SK-N-SH treated with all-trans-retinoic acid at 6 μM for 48 hours (cell line): Measurements from ENCODE around the gene KRT78.

Source experiments
- ATAC-seq: fragments of 200-7000 bp; cut with Tn5 transposase; 3 replicates; pipeline ENCODE4 v1.9.1; 2020; ENCODE audit warnings: mild to moderate bottlenecking, moderate library complexity
- CREB5 ChIP-seq: fragments of 250-450 bp; sonication (Bioruptor Pico); IDR thresholded peaks from 2 replicates; pipeline ENCODE4 v1.5.1; 2020; ENCODE audit warnings: low read depth, mild to moderate bottlenecking, moderate library complexity
- CSDC2 ChIP-seq: fragments of 250-450 bp; sonication (Bioruptor Pico); IDR thresholded peaks from 2 replicates; pipeline ENCODE4 v1.5.0; 2020; ENCODE audit warnings: mild to moderate bottlenecking, moderate library complexity
- ESRRG ChIP-seq: fragments of 250-450 bp; sonication (Bioruptor Pico); IDR thresholded peaks from 2 replicates; pipeline ENCODE4 v1.6.1; 2021; ENCODE audit warnings: mild to moderate bottlenecking
- GLIS3 ChIP-seq: fragments of 250-450 bp; sonication (Bioruptor Pico); IDR thresholded peaks from 2 replicates; pipeline ENCODE4 v1.5.0; 2020; ENCODE audit warnings: mild to moderate bottlenecking, moderate library complexity
- ISL1 ChIP-seq: fragments of 250-450 bp; sonication (Bioruptor Pico); IDR thresholded peaks from 2 replicates; pipeline ENCODE4 v2.1.2; 2022; ENCODE audit warnings: mild to moderate bottlenecking, moderate library complexity
- OSR1 ChIP-seq: fragments of 250-450 bp; sonication (Bioruptor Pico); IDR thresholded peaks from 2 replicates; pipeline ENCODE4 v1.8.0; 2022; ENCODE audit warnings: moderate library complexity, mild to moderate bottlenecking, inconsistent platforms
- POU6F1 ChIP-seq: fragments of 250-450 bp; sonication (Bioruptor Pico); IDR thresholded peaks from 2 replicates; pipeline ENCODE4 v1.8.0; 2021; ENCODE audit warnings: low read depth, mild to moderate bottlenecking, moderate library complexity, borderline replicate concordance
- PPARA ChIP-seq: fragments of 250-450 bp; sonication (Bioruptor Pico); IDR thresholded peaks from 2 replicates; pipeline ENCODE4 v1.5.0; 2020; ENCODE audit warnings: mild to moderate bottlenecking, borderline replicate concordance
- RARB ChIP-seq: fragments of 250-450 bp; sonication (Bioruptor Pico); IDR thresholded peaks from 2 replicates; pipeline ENCODE4 v1.8.0; 2021; ENCODE audit warnings: mild to moderate bottlenecking, moderate library complexity
- SNAI2 ChIP-seq: fragments of 250-450 bp; sonication (Bioruptor Pico); IDR thresholded peaks from 2 replicates; pipeline ENCODE4 v1.5.0; 2020; ENCODE audit warnings: mild to moderate bottlenecking, moderate library complexity
- TOX ChIP-seq: fragments of 250-450 bp; sonication (Bioruptor Pico); IDR thresholded peaks from 2 replicates; pipeline ENCODE4 v1.8.0; 2021; ENCODE audit warnings: mild to moderate bottlenecking, moderate library complexity, borderline replicate concordance
- TSHZ2 ChIP-seq: fragments of 250-450 bp; sonication (Bioruptor Pico); IDR thresholded peaks from 2 replicates; pipeline ENCODE4 v1.5.0; 2020; ENCODE audit warnings: mild to moderate bottlenecking, moderate library complexity
- ZC3H10 ChIP-seq: fragments of 250-450 bp; sonication (Bioruptor Pico); IDR thresholded peaks from 2 replicates; pipeline ENCODE4 v1.5.1; 2021; ENCODE audit warnings: mild to moderate bottlenecking, moderate library complexity
- ZFP3 ChIP-seq: fragments of 250-450 bp; sonication (Bioruptor Pico); IDR thresholded peaks from 2 replicates; pipeline ENCODE4 v1.5.0; 2020; ENCODE audit warnings: mild to moderate bottlenecking, moderate library complexity
- ZFP30 ChIP-seq: fragments of 450-650 bp; formaldehyde crosslinking; IDR thresholded peaks from 2 replicates; pipeline ENCODE4 v1.5.0; 2022; ENCODE audit warnings: mild to moderate bottlenecking, moderate library complexity
- ZNF565 ChIP-seq: fragments of 450-650 bp; formaldehyde crosslinking; conservative IDR thresholded peaks from 2 replicates; pipeline ENCODE4 v1.5.0; 2020; ENCODE audit warnings: low read depth, mild to moderate bottlenecking, moderate library complexity
- ZNF8 ChIP-seq: fragments of 450-650 bp; formaldehyde crosslinking; IDR thresholded peaks from 2 replicates; pipeline ENCODE4 v1.5.0; 2020; ENCODE audit warnings: mild to moderate bottlenecking, moderate library complexity
- TF ChIP-seq, protein P1 (sequence below): fragments of 250-450 bp; sonication (Bioruptor Pico); IDR thresholded peaks from 2 replicates; pipeline ENCODE4 v1.5.1; 2021; ENCODE audit warnings: mild to moderate bottlenecking, moderate library complexity

KRT78 gene

DNA sequence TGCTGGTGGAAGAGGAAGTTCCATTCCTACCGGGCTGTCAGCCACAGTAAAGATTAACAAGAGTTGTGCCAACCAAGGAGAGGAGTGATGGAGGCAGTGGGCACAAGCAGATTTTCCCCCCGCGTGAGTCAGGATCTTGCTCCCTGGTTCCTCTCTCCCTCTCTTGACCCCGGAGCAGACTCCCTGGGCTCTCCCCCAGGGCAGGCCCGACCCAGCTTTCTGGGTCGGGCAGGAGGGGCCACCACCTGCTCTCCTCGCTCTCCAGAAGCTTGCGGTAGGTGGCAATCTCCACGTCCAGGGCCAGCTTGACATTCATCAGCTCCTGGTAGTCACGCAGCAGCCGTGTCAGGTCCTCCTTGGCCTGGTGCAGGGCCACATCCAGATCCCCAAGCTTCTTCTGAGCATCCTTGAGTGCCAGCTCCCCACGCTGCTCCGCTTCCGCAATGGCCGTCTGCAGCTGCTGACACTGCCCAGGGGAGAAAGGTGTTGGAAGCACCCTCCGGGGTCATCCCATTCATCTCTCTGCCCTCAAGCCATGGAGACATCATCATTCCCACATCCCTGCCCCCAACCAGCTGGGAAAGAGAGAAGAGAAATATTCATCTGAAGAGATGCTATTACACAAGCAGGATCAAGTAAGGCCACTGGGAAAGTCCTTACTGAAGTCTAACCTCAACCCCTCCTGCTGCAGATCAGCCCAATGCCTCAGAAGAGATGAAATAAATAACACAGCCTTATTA lies 25.9 kb downstream of the KRT78 start:
- no peak for TF ChIP-seq ZFP3 (CRISPR knock-in tag)
- no peak for TF ChIP-seq TOX
- no peak for TF ChIP-seq ZC3H10 (CRISPR knock-in tag)
- TF ChIP-seq ZNF8, result no peak
- TF ChIP-seq ZNF565 (CRISPR knock-in tag), result no peak
- TF ChIP-seq SNAI2 (CRISPR knock-in tag), result no peak
- TF ChIP-seq GLIS3 (CRISPR knock-in tag), result no peak
- no peak for TF ChIP-seq CSDC2
- no peak for TF ChIP-seq ZFP30 (CRISPR knock-in tag)
- TF ChIP-seq ESRRG (CRISPR knock-in tag), result no peak
- ATAC-seq, result no peak

- peak; percentile 50 for ATAC-seq
These were observed 26.8 kb downstream of the KRT78 start for GRCh38 chr12:52821826-52822660.

More at GRCh38 chr12:52821826-52822660, 26.8 kb downstream of the KRT78 start:
- TF ChIP-seq ISL1, result no peak
- no peak for TF ChIP-seq TSHZ2
- no peak for TF ChIP-seq ZNF8
- TF ChIP-seq CREB5, result no peak
- TF ChIP-seq RARB, result no peak
- no peak for TF ChIP-seq SNAI2 (CRISPR knock-in tag)
- no peak for TF ChIP-seq OSR1 (CRISPR knock-in tag)
- TF ChIP-seq CSDC2, result no peak
- TF ChIP-seq POU6F1, result no peak
- TF ChIP-seq PPARA (CRISPR knock-in tag), result no peak
- no peak for TF ChIP-seq TOX
- TF ChIP-seq ESRRG (CRISPR knock-in tag), result no peak
- TF ChIP-seq, protein P1, sequence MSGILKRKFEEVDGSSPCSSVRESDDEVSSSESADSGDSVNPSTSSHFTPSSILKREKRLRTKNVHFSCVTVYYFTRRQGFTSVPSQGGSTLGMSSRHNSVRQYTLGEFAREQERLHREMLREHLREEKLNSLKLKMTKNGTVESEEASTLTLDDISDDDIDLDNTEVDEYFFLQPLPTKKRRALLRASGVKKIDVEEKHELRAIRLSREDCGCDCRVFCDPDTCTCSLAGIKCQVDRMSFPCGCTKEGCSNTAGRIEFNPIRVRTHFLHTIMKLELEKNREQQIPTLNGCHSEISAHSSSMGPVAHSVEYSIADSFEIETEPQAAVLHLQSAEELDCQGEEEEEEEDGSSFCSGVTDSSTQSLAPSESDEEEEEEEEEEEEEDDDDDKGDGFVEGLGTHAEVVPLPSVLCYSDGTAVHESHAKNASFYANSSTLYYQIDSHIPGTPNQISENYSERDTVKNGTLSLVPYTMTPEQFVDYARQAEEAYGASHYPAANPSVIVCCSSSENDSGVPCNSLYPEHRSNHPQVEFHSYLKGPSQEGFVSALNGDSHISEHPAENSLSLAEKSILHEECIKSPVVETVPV (CRISPR knock-in tag), result no peak
- TF ChIP-seq ZC3H10 (CRISPR knock-in tag), result no peak
